Hematopoietic multipotent progenitor cell treated with erythropoietin and hydrocortisone succinate and interleukin-3 and kit ligand, for 4 days (in vitro differentiated cells): ENCODE data around the gene GDAP2.
"Not testable (repeated sequence)": the region's sequence is repeated elsewhere in the genome, so short reads cannot be mapped to it uniquely, and the experiment has no call there.

Experiments used
- DNase-seq: peaks from one replicate; pipeline ENCODE4 v3.0.0-alpha.2; 2015

The GDAP2 gene

DNA sequence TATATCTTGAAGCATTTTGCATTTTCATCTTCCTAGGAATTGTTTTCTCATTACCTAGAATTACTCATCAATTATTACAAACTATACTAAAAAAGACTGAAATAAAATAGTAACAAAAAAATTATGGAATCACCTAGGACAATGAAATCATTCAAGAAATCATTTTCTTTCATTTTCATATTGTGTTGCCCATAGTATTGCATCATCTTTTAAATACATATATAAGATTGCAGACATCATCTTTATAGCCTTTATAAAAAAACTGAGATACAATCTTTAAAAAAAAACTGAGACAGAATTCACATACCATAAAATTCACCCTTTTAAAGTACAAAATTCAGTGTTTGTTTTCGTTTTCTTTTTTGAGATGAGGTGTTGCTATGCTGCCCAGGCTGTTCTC, 29.6 kb downstream of the GDAP2 start:
- DNase-seq: no peak

GRCh38 chr1:117897551-117897950, 31.9 kb downstream of the GDAP2 start:
- DNase-seq: no peak

GRCh38 chr1:117895482-117896114, 33.8 kb downstream of the GDAP2 start:
- peak; percentile 86 for DNase-seq

DNA sequence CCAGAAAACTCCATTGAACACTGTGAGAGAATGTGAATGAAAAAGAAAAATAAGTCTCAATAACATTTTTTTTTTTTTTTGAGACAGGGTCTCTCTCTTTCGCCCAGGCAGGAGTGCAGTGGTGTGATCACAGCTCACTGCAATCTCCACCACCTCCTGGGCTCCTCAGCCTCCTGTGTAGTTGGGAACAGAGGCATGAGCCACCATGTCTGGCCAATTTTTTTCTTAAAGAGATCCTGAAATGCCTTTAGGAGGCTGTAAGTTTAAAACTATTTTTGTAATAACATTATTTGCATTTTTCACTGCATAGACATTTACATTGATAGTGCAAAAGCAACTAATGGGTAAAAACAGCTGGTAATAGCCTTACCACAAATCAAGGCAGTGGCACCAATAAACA, 35.3 kb downstream of the GDAP2 start:
- DNase-seq: no peak

DNA sequence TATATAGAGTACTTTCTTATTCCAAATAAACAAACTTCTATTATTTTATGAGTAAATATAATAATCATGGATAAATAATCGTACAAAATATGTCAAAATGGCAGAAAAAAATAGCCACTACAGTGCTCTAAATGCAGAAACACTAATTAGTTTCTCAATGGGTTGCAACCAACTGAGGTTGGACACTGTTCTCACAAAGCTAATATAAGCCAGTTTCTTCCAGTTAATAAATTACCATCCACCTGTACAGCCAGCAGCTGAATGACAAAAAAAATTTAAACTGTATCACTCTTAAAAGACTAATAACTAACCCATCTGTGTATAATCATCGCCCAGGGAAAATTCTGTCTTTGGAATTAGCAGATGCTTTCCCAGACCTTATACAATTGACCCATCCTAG, 36.9 kb downstream of the GDAP2 start:
- DNase-seq: no peak

DNA sequence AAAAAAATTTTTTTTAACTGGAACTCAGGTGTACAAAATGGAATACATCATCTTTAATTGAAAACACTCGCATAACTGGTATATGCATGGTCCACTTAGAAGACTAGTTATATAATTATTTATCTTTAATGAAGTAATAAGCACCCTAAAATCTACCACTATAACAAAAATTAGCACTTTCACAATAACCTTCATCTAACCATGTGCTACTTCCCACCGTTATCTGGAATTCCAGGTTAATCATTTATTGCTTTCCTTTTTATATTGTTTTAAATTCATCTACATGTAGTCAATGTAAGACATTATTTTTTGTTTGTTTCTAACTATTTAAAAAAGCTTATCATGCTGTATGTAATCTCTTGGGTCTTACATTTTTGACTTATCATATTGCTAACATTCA, 39.0 kb downstream of the GDAP2 start:
- DNase-seq: no peak

- no peak for DNase-seq
Measured at GRCh38 chr1:117886101-117886795, 43.2 kb downstream of the GDAP2 start.

DNA sequence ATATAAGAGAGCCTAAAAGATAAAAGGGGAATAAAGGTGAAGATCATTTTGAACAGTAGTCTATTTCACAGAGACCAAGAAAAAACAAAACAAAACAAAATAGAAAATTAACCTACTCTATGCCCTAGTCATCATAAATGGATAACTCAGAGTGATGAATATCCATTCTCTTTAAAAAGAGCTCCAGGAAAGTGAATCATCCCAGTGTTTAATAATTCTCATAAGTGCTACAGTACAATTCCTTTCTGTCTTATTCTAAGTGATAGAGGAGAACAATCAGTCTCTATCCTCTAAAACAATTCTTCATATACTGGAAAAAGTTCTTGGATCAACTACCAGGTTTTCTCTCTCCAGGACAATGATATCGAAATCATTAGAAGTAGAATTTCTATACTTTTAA, 45.8 kb downstream of the GDAP2 start:
- no peak for DNase-seq

- DNase-seq: no peak
Measured at GRCh38 chr1:117879284-117879683, 50.1 kb downstream of the GDAP2 start.

- DNase-seq: no peak
Measured at GRCh38 chr1:117877823-117878222, 51.6 kb downstream of the GDAP2 start.

- no peak for DNase-seq
Measured at GRCh38 chr1:117871013-117871412, 58.4 kb downstream of the GDAP2 start.

- DNase-seq: no peak
Measured at GRCh38 chr1:117861694-117862093, 67.7 kb downstream of the GDAP2 start.

GRCh38 chr1:117860896-117861610, 68.4 kb downstream of the GDAP2 start:
- no peak for DNase-seq

GRCh38 chr1:117859901-117860300, 69.5 kb downstream of the GDAP2 start:
- no peak for DNase-seq

GRCh38 chr1:117857418-117857817, 72.0 kb downstream of the GDAP2 start:
- DNase-seq: peak; percentile 8

DNA sequence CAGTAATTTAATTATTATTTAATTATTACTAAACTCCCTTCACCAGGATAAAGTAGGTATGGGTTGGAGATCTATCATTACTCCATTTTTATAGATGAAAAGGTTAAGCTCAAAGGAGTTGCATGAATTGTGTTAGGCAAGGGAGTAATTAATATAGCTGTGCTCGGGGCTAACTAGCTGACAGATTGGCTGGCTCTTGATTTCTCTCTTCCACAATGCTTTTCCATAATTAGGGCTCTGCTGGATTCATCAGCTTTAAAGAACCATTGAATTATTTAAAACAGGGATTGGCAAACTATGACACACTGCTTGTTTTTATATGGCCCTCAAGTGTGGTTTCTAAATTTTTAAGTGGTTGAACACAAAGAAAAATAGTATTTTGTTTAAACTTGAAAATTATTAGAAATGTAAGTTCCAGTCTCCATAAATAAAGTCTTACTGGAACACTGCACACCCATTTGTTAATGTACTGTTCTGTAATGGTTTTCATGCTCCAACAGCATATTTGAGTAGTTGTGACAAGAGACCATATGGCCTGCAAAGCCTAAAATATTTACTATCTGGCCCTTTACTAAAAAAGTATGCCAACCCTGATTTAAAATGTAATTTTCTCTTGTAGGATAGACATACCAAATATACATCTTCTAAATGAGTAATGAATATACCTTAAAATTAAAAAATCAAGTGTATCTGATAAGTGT, 76.4 kb downstream of the GDAP2 start:
- no peak for DNase-seq

DNA sequence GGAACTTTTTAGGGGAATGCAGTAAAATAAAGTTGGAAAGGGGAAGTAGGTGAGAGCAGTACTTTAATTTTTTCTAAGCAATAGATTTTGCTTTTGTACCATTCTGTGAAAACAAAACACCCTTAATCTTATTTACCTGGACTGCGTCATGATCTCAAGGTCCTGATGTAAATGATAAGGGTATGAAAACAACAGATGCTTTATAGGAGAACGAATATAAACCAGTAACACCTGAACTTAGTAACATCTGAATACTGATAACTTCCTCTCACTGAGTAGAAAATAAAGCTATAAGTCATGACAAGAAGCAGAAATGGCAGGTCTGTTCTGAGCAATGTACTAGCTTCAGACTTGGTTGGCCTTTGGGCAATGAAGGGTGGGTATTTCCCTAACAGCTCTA, 77.7 kb downstream of the GDAP2 start:
- DNase-seq: no peak

DNA sequence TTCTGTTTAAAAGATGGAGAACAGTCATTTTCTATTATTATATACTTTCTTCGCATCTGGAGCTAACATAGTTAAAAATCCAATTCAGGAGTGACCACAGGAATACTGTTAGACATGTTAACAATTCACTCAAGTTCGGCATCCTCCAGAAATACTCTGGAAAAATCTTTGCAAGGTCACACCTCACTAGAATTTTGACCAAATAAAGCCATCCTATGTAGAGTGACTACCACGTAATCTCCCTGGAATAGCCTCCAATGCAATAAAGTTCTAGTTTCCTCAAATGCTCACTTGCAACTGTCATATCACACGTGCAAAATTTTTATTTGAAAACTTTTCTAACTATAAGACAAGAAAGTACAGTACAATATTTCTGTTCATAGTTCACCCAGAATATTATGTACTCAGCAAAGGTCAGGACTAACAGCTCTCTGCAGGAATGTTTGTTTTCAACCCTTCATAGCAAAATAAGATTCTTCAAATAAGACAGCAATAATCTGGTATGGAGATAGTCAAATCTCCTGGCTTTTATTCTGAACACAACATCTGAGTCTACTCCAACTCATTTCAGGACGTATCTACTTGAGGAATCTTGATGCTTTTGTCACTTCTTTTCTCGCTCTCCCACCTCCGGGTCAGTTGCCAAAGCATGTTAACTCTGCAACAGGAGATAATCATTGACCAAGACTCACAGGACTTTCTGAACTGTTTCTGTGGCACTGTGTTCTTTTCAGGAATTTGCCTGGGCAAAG, 82.6 kb downstream of the GDAP2 start:
- no peak for DNase-seq

DNA sequence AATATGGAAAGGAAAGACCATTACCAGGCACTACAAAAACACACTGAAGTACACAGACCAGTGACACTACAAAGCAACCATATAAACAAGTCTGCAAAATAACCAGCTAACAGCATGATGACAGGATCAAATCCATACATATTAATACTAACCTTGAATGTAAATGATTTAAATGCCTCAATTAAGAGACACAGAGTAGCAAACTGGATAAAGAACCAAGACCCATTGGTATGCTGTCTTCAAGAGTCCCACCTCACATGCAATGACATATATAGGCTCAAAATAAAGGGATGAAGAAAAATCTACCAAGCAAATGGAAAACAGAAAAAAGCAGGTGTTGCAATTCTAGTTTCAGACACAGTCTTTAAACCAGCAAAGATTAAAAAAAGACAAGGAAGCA, 84.9 kb downstream of the GDAP2 start:
- not testable (repeated sequence) for DNase-seq

DNA sequence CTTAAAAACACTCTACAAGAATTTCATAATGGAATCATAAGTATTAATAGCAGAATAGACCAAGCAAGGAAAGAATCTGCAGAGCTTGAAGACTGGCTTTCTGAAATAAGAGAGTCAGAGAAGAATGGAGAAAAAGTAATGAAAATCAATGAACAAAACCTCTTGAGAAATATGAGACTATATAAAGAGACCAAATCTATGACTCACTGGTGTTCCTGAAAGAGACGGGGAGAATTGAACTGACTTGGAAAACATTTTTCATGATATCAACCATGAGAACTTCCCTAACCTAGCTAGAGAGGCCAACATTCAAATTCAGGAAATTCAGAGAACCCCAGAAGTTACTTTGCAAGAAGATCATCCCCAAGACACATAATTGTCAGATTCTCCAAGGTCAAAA, 85.6 kb downstream of the GDAP2 start:
- no peak for DNase-seq

DNA sequence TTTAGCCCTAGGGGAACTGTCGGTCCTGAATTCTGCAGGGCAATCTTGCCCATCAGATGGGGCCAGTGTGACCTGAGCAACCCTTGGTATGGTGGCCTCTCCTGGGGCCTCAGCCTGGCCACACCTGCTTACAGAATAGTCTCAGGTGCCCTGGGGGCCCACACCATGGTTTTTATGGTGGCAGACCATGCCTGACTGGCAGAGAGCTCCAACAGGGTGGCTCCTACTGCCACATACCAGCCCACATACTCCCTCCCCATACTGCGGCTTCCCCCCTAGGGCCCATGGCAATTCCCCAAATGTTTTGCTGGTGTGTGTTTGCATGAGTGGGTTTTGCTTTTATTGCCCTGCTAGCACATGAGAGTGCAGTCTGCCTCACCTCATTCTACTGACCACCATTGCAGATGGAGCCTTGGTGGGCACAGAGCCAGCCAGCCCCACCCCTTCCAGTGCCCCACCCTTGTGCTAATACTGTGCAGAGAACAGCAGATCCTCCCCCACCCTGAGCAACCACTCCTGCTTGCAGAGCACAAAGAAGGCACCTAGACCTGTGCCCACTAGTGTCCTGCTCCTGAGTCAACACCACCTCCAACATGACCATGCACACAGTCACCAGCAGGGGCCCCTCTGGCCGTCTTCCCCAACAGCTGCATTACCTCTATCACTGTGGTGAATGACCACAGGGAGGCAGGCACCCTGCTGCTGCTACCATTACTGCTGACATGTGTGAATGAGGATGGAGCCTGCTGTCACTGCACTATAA, 86.8 kb downstream of the GDAP2 start:
- peak; percentile 39 for DNase-seq

DNA sequence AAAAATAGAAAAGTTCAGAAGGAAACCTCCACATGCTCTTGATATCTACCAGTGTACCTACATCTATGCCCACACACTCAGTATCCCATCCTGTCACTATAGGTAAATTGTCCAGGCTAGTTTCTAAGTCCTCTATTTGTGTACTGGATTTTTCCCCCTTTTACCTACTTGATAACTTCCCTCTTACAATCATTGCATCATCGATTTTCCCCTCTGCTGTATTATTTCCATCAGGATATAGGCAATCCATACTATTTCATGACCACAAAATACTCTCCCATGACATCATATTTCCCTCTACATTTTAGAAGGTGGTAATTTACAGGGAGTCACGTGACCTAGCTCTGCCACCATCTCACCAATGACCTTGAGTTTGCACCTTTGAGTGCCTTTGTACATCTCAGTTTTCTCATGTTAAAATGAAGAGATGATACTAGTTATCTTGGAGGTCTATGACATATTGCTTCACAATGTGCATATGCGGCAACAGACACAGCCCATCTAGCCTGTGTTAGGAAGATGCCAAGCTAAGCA, 88.2 kb downstream of the GDAP2 start:
- DNase-seq: no peak
